Measurements from ENCODE around the gene CSF1R. TPM values are rescaled to one million over a fixed set of nuclear protein-coding genes. Genes with fewer than 3 reads are reported as not detected.

The CSF1R gene
- total and polyA plus RNA-seq, 2 of the 8 experiments (the other 6 are each of a cell fraction or from before 2014, with no cell fraction given): 0.12 TPM; not detected in 1

DNA sequence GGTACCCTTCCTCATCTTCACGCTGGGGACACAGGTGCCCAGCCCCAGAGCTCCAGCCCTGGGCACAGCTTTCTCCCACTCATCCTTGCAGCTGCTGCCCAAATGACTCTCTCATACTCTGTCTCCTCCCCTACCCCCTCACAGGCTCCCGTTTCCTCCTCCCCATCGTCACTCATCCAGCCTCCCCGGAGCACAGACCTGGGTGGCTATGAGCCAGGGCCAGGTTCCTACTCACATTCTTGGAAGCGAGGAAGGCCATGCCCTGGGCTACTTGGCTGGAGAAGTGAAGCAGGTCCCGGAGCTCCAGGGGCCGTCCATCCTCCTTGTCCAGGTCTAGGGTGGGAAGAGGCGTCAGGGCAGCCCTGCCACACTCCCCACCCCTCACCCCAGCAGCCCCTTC is 29.3 kb downstream of the CSF1R start:
- WGBS, 2 experiments (ENCODE audit: extremely low coverage in 1 of 2, insufficient coverage in 1 of 2, insufficient read length in 1 of 2, insufficient replicate concordance in 2 of 2, low coverage in 1 of 2, low lambda C conversion rate in 2 of 2, missing lambda C conversion rate in 1 of 2): 94% methylated on average over 7 of the region's 8 CpGs; no CpG with 5 or more reads in 1 of the 2 experiments
- ChIA-PET POLR2A (ENCODE audit: partially characterized antibody) (interaction anchor here (0.8 to 1.8 kb wide), 3 partner anchors 9 to 23 kb away, joined by 3 to 6 read pairs (median 3); no protein-coding TSS in a partner anchor), CTCF (ENCODE audit: partially characterized antibody) (interaction anchor here (0.7 to 1.8 kb wide), 7 partner anchors 8 to 153 kb away, joined by 3 to 5 read pairs (median 3); no protein-coding TSS in a partner anchor)
- Histone ChIP-seq H3K27ac (ENCODE audit: low read depth, low read length) (no peak overlapping the region), H4K5ac (ENCODE audit: insufficient read length, low read depth, low read length) (no peak overlapping the region), H2BK15ac (ENCODE audit: low read length) (no peak overlapping the region), H4K8ac (ENCODE audit: extremely low read depth, insufficient read depth, low read length) (no peak overlapping the region), H3K4me3 (ENCODE audit: extremely low read depth in 1 of 4, insufficient read depth in 2 of 4, low read depth in 3 of 4, low read length in 4 of 4) (no peak overlapping the region), H2BK5ac (ENCODE audit: low read depth, low read length) (no peak overlapping the region), H3K79me1 (ENCODE audit: low read depth, low read length) (no peaks in the 10 kb centered on the region), H3K9me3 (ENCODE audit: insufficient read depth in 2 of 2, low read depth in 1 of 2, low read length in 1 of 2) (no peaks in the 10 kb centered on the region), H3K79me2 (ENCODE audit: control insufficient read depth in 1 of 2, insufficient read depth in 2 of 2, low read length in 2 of 2) (no peaks in the 10 kb centered on the region), H2AK5ac (ENCODE audit: low read depth, low read length) (no peak overlapping the region), H2AFZ (ENCODE audit: low read length) (no peak overlapping the region), H3K23me2 (ENCODE audit: low read depth, low read length) (no peaks in the 10 kb centered on the region), H2BK12ac (ENCODE audit: low read depth, low read length) (no peak overlapping the region), H3K27me3 (replicated peaks in 1 of 4; ENCODE audit: control insufficient read depth in 3 of 4, extremely low read depth in 1 of 4, insufficient read depth in 3 of 4, low read length in 3 of 4) (peaks cover 0 to 2% (median 0%) of the 10 kb centered on the region in 4 experiments; a peak in 2 of 7 replicates), H3K23ac (ENCODE audit: insufficient read length) (no peak overlapping the region), H4K91ac (replicated peaks; ENCODE audit: insufficient read length, low read length) (no peak overlapping the region), H3K4ac (replicated peaks; ENCODE audit: insufficient read length, low read depth, low read length) (no peak overlapping the region), H3K4me1 (replicated peaks in 1 of 4; ENCODE audit: control insufficient read depth in 3 of 4, insufficient read depth in 4 of 4, low read length in 3 of 4) (peaks cover 0 to 6% (median 2%) of the 10 kb centered on the region in 4 experiments; a peak in 4 of 7 replicates), H3K9ac (replicated peaks in 1 of 4; ENCODE audit: extremely low read depth in 1 of 4, low read depth in 3 of 4, low read length in 3 of 4) (no peak overlapping the region), H2BK120ac (replicated peaks; ENCODE audit: low read depth, low read length) (no peak overlapping the region), H4K20me1 (replicated peaks in 1 of 2; ENCODE audit: control insufficient read depth in 1 of 2, insufficient read depth in 2 of 2, low read length in 2 of 2) (peaks cover 0 to 9% of the 10 kb centered on the region in 2 experiments), H3K4me2 (ENCODE audit: insufficient read depth in 1 of 2, low read depth in 2 of 2, low read length in 2 of 2) (no peak overlapping the region), H3K18ac (ENCODE audit: extremely low read depth, low read length) (no peak overlapping the region), H3K14ac (ENCODE audit: insufficient read length) (no peak overlapping the region), H2BK20ac (ENCODE audit: low read length) (no peak overlapping the region), H3K36me3 (ENCODE audit: control insufficient read depth in 2 of 4, insufficient read depth in 4 of 4, low read length in 3 of 4) (peaks cover 3 to 18% (median 10%) of the 10 kb centered on the region in 4 experiments; a peak in 6 of 8 replicates), H3K56ac (replicated peaks; ENCODE audit: insufficient read length, low read depth, low read length) (no peak overlapping the region)
- FAIRE-seq: no peak
- no peak for DNase-seq (ENCODE audit: low read depth in 1 of 2, low spot score in 2 of 2)
- TF ChIP-seq CREB1 (IDR thresholded peaks at IDR 0.05): no peak
- TF ChIP-seq EGR1 (IDR thresholded peaks at IDR 0.05; ENCODE audit: borderline replicate concordance, low read depth, low read length): no peak
- no peak for TF ChIP-seq ATF3 (IDR thresholded peaks at IDR 0.05; ENCODE audit: insufficient read depth, low read depth, low read length)
- TF ChIP-seq NANOG (IDR thresholded peaks at IDR 0.05; ENCODE audit: insufficient read depth, low read depth, low read length, poor library complexity, severe bottlenecking): no peak
- no peak for TF ChIP-seq JUN (IDR thresholded peaks at IDR 0.05; ENCODE audit: low read depth, low read length)
- TF ChIP-seq ASH2L (IDR thresholded peaks at IDR 0.05; ENCODE audit: low read length): no peak
- TF ChIP-seq ATF2 (IDR thresholded peaks at IDR 0.05; ENCODE audit: low read length): no peak
- TF ChIP-seq BCL11A (IDR thresholded peaks at IDR 0.05; ENCODE audit: low read depth in 2 of 2, low read length in 2 of 2): no peak
- TF ChIP-seq, protein P1, sequence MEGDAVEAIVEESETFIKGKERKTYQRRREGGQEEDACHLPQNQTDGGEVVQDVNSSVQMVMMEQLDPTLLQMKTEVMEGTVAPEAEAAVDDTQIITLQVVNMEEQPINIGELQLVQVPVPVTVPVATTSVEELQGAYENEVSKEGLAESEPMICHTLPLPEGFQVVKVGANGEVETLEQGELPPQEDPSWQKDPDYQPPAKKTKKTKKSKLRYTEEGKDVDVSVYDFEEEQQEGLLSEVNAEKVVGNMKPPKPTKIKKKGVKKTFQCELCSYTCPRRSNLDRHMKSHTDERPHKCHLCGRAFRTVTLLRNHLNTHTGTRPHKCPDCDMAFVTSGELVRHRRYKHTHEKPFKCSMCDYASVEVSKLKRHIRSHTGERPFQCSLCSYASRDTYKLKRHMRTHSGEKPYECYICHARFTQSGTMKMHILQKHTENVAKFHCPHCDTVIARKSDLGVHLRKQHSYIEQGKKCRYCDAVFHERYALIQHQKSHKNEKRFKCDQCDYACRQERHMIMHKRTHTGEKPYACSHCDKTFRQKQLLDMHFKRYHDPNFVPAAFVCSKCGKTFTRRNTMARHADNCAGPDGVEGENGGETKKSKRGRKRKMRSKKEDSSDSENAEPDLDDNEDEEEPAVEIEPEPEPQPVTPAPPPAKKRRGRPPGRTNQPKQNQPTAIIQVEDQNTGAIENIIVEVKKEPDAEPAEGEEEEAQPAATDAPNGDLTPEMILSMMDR (IDR thresholded peaks at IDR 0.05; ENCODE audit: control extremely low read depth in 1 of 3, insufficient read depth in 1 of 3, low read depth in 1 of 3, low read length in 3 of 3): no peak
